CD4-positive, alpha-beta T cell (primary cell): ENCODE results near the gene YBX1. TPM values are rescaled to one million over a fixed set of nuclear protein-coding genes. Genes with fewer than 3 reads are reported as not detected.

Experiments
- ATAC-seq: fragments of 200-7000 bp; cut with Tn5 transposase; one replicate; pipeline ENCODE4 v1.10.0; 2022; ENCODE audit warnings: mild to moderate bottlenecking; ENCODE audit not compliant: poor library complexity
- CTCF ChIA-PET: fragments of 350-600 bp; sonication (Branson Sonifier 250); formaldehyde crosslinking; loops from one replicate; lab custom pipeline; 2021; ENCODE audit warnings: antibody characterized with exemption, inconsistent platforms; lab: Charles Lee
- POLR2A ChIA-PET: fragments of 350-600 bp; sonication (Branson Sonifier 250); formaldehyde crosslinking; loops from one replicate; lab custom pipeline; 2021; ENCODE audit warnings: antibody characterized with exemption, inconsistent platforms; lab: Charles Lee
- DNase-seq, 14 experiments: peaks; one replicate each; pipeline ENCODE4 v3.0.0-alpha.2; 2013 to 2020; ENCODE audit warnings: mixed read lengths in 2 of 14
- H3K27ac ChIP-seq, 2 donors: one replicate each; pipeline versions ENCODE4 v1.5.1 to v1.7.0; 2013; ENCODE audit warnings: low read length in 2 of 2, low read depth in 1 of 2, mild to moderate bottlenecking in 1 of 2
- H3K27me3 ChIP-seq, 2 experiments: 1 replicate in 1 of 2; 2 replicates in 1 of 2; pipeline versions ENCODE4 v1.6.1 to v1.7.0; 2013; ENCODE audit warnings: low read length in 2 of 2, control low read depth in 1 of 2, mild to moderate bottlenecking in 1 of 2, moderate library complexity in 1 of 2; ENCODE audit not compliant: insufficient read depth in 2 of 2, control insufficient read depth in 1 of 2
- H3K36me3 ChIP-seq: one replicate; pipeline ENCODE4 v1.6.1; 2013; ENCODE audit warnings: low read length, control low read depth; ENCODE audit not compliant: insufficient read depth
- H3K4me1 ChIP-seq: one replicate; pipeline ENCODE4 v1.6.1; 2013; ENCODE audit warnings: low read length, control low read depth; ENCODE audit not compliant: insufficient read depth
- H3K4me3 ChIP-seq: one replicate; pipeline ENCODE4 v1.5.1; 2013; ENCODE audit warnings: mild to moderate bottlenecking, low read length, moderate library complexity
- H3K9me3 ChIP-seq, 2 experiments: 1 replicate in 1 of 2; 2 replicates in 1 of 2; pipeline versions ENCODE4 v1.6.1 to v1.7.0; 2013; ENCODE audit warnings: low read length in 2 of 2, mild to moderate bottlenecking in 2 of 2, control low read depth in 1 of 2, moderate library complexity in 1 of 2; ENCODE audit not compliant: control insufficient read depth in 1 of 2, insufficient read depth in 1 of 2
- H3K27ac Mint-ChIP-seq: one replicate; pipeline ENCODE4 v1.8.0; 2020; ENCODE audit warnings: mixed read lengths
- H3K27me3 Mint-ChIP-seq: one replicate; pipeline ENCODE4 v1.8.0; 2021; ENCODE audit warnings: mixed read lengths
- H3K36me3 Mint-ChIP-seq: one replicate; pipeline ENCODE4 v1.8.0; 2021; ENCODE audit warnings: low read depth, mixed read lengths
- H3K4me1 Mint-ChIP-seq: one replicate; pipeline ENCODE4 v1.8.0; 2021; ENCODE audit warnings: low read depth, mixed read lengths
- H3K4me3 Mint-ChIP-seq: one replicate; pipeline ENCODE4 v1.8.0; 2020; ENCODE audit warnings: mild to moderate bottlenecking, mixed read lengths
- H3K9me3 Mint-ChIP-seq: one replicate; pipeline ENCODE4 v1.8.0; 2020; ENCODE audit warnings: mixed read lengths
- intact Hi-C, 2 experiments: fragments of 100-400 bp; cut with DNase I in 1 of 2; cut with micrococcal nuclease in 1 of 2; formaldehyde crosslinking; loops; one replicate each; pipeline versions ENCODE4 v1.15.1 to v1.9.0; 2023 to 2025; cut with DNase I, micrococcal nuclease
- total RNA-seq, 174 experiments: library from RNA in 2 of 174; stranded (reverse) in 2 of 174; gene quantifications; one replicate each; pipeline ENCODE4 v1.2.3 and lab custom pipeline; 2021 to 2026
- TF ChIP-seq, protein P1 (sequence below): fragments of 200-600 bp; IDR thresholded peaks from one replicate; pipeline ENCODE4 v1.8.0; 2022; ENCODE audit warnings: antibody characterized with exemption, mild to moderate bottlenecking

YBX1 gene
- total RNA-seq, 2 experiments from 2014 or later = 372 to 389 TPM

DNA sequence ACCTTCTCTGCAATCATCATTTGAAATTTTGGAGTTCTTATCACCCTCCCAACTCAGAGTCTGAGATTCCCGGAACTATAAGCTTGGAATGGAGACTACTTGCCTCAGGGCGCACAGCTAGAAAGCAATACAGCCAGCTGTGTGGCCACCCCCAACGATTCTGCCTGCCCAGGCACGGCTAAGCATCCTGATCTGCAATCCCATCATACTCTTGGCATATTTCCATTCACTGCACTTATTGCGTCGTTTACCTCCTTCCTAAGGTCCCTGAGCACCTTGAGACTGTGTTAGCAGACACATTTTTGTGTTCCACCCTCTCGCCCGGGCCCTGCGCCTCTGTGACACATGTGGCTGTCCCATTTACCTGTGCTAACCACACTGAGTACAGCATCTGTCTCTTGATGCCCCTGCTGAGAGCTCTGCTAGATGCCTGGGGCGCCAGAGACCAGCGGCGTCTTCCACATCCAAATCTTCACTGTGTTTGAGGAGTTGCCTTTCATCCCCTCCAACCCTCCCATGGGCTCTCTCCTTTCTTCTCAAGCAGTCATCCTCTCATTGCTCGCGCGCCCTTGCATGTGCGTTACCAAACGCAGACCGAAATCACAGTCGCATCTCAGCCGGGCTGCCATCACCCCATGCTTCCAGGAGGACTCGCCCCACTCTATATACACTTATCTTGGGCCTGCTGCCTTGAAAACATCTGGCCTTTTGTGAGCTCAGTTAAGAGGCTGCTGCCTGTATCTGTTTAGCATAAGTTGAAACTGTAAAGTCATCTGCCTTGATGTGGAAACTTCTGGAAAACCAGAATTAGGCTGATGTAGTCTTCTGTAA lies 61.3 kb downstream of the YBX1 start:
- Mint-ChIP-seq H3K9me3 (no peaks in the 10 kb centered on the region), H3K4me1 (no peaks in the 10 kb centered on the region), H3K36me3 (peaks cover 32% of the 10 kb centered on the region), H3K27me3 (no peaks in the 10 kb centered on the region), H3K4me3 (no peak overlapping the region), H3K27ac (no peak overlapping the region)
- intact Hi-C loops = no loop called here
- H3K4me3 ChIP-seq = no peak overlapping the region
- TF ChIP-seq, protein P1, sequence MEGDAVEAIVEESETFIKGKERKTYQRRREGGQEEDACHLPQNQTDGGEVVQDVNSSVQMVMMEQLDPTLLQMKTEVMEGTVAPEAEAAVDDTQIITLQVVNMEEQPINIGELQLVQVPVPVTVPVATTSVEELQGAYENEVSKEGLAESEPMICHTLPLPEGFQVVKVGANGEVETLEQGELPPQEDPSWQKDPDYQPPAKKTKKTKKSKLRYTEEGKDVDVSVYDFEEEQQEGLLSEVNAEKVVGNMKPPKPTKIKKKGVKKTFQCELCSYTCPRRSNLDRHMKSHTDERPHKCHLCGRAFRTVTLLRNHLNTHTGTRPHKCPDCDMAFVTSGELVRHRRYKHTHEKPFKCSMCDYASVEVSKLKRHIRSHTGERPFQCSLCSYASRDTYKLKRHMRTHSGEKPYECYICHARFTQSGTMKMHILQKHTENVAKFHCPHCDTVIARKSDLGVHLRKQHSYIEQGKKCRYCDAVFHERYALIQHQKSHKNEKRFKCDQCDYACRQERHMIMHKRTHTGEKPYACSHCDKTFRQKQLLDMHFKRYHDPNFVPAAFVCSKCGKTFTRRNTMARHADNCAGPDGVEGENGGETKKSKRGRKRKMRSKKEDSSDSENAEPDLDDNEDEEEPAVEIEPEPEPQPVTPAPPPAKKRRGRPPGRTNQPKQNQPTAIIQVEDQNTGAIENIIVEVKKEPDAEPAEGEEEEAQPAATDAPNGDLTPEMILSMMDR = no peak
- ChIA-PET CTCF (interaction anchor here (0.6 kb wide), 1 partner anchor 15 kb away, joined by 3 read pairs; no protein-coding TSS in a partner anchor), POLR2A (no interaction called here)
- peaks cover 22% of the 10 kb centered on the region for H3K36me3 ChIP-seq
- H3K27ac ChIP-seq = no peak overlapping the region
- no peaks in the 10 kb centered on the region for H3K4me1 ChIP-seq
- H3K9me3 ChIP-seq = no peaks in the 10 kb centered on the region
- ATAC-seq (no peak), DNase-seq (no peak)
- H3K27me3 ChIP-seq = no peaks in the 10 kb centered on the region

DNA sequence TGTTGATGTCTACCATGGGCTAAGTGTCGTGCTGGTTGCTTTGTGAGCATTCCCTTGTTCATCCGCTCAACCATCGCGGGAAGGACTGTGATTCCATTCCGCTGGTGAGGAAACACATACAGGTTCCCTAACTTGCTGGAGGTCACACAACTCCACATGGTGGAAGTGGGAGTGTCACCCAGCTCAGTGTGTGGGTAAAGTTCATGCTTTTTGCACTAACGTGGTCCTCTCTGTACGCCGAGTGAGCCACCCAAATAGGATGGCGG lies 61.9 kb downstream of the YBX1 start:
- Mint-ChIP-seq H3K9me3 (no peaks in the 10 kb centered on the region), H3K4me3 (no peak overlapping the region), H3K27ac (no peak overlapping the region), H3K4me1 (no peaks in the 10 kb centered on the region), H3K36me3 (peaks cover 38% of the 10 kb centered on the region), H3K27me3 (no peaks in the 10 kb centered on the region)
- ChIA-PET POLR2A (no interaction called here), CTCF (no interaction called here)
- DNase-seq (no peak), ATAC-seq (no peak)
- H3K4me1 ChIP-seq = no peaks in the 10 kb centered on the region
- no peaks in the 10 kb centered on the region for H3K27me3 ChIP-seq
- peaks cover 27% of the 10 kb centered on the region for H3K36me3 ChIP-seq
- intact Hi-C loops = no loop called here
- no peak overlapping the region for H3K27ac ChIP-seq
- H3K4me3 ChIP-seq = no peak overlapping the region
- H3K9me3 ChIP-seq = no peaks in the 10 kb centered on the region
- TF ChIP-seq, protein P1 = no peak

DNA sequence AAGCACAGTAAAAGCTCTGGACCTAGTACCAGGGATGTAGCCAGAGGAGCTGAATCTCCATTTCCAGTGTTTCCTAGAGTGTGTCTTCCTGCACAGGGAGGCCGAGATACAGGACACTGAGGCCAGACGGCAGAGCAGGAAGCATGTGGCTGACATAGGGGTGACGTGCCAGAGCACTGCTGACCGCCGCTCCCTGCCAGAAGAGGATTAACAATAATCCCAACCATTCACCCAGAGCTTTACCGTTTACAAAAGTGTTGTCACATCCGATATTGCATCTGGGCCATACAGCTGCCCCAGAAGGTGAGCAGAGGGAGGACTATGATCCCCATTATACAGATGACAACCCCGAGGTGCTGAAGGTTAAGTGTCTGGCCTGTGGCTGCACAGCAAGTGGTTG lies 63.6 kb downstream of the YBX1 start:
- no peaks in the 10 kb centered on the region for H3K9me3 Mint-ChIP-seq
- H3K4me3 Mint-ChIP-seq = no peak overlapping the region
- no peaks in the 10 kb centered on the region for H3K4me1 ChIP-seq
- ChIA-PET CTCF (interaction anchor here (1.2 to 2.4 kb wide), 2 partner anchors 168 to 401 kb away, joined by 4 to 6 read pairs; no protein-coding TSS in a partner anchor), POLR2A (interaction anchor here (1.1 kb wide), 1 partner anchor 21 kb away, joined by 4 read pairs; the partner anchor contains the start of genes C1orf50 and P3H1)
- DNase-seq (no peak), ATAC-seq (no peak)
- H3K36me3 Mint-ChIP-seq = peaks cover 52% of the 10 kb centered on the region
- H3K27ac Mint-ChIP-seq = no peak overlapping the region
- no peaks in the 10 kb centered on the region for H3K4me1 Mint-ChIP-seq
- H3K4me3 ChIP-seq = no peak overlapping the region
- H3K27me3 Mint-ChIP-seq = no peaks in the 10 kb centered on the region
- H3K36me3 ChIP-seq = peaks cover 40% of the 10 kb centered on the region
- intact Hi-C loops = loop anchor here in 1 of 2 experiments (5.0 kb wide), 2 partner anchors 404 to 599 kb away; no protein-coding TSS in a partner anchor
- H3K27ac ChIP-seq = no peak overlapping the region
- H3K27me3 ChIP-seq = no peaks in the 10 kb centered on the region
- TF ChIP-seq, protein P1 = no peak
- no peaks in the 10 kb centered on the region for H3K9me3 ChIP-seq
